Measurements from ENCODE around the gene CPM. TPM values are rescaled to one million over a fixed set of nuclear protein-coding genes. Genes with fewer than 3 reads are reported as not detected.

The CPM gene
- total RNA-seq, 6 experiments from 2014 or later = 1.4 to 3.0 (median 2.3) TPM

DNA sequence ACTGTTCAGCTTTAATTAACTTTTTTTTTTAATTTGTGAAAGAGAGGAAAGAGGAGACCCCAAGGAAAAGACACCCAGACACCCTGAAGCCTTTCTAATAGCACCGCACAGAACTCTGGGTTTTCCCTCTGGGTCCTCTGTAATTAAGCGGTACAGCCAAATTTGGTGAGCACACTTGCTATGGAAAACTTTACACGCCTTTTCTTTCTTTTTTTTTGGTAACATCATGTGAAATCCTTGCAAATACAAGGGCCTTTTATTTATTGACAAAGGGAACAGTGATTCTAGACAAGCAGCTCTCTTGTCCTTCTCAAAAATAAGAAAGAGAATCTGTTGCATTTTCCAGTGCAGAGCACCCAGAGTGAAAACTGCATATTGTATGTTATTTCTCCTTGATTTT lies 44.4 kb upstream of the CPM start:
- Mint-ChIP-seq H3K4me1 (ENCODE audit: low read depth) (peaks cover 21% of the 10 kb centered on the region), H3K27me3 (ENCODE audit: insufficient read depth) (no peaks in the 10 kb centered on the region), H3K9me3 (no peaks in the 10 kb centered on the region), H3K4me3 (no peak overlapping the region), H3K27ac (no peak overlapping the region), H3K36me3 (ENCODE audit: low read depth) (no peaks in the 10 kb centered on the region)
- DNase-seq = no peak
- no peak for TF ChIP-seq CTCF (IDR thresholded peaks at IDR 0.05)

- Mint-ChIP-seq H3K27ac (no peak overlapping the region), H3K27me3 (ENCODE audit: insufficient read depth) (no peaks in the 10 kb centered on the region), H3K4me3 (no peak overlapping the region), H3K36me3 (ENCODE audit: low read depth) (no peaks in the 10 kb centered on the region), H3K4me1 (ENCODE audit: low read depth) (peaks cover 22% of the 10 kb centered on the region), H3K9me3 (no peaks in the 10 kb centered on the region)
- no peak for TF ChIP-seq CTCF (IDR thresholded peaks at IDR 0.05)
- no peak for DNase-seq
Observed at GRCh38 chr12:68976395-68976841, 43.4 kb upstream of the CPM start.

DNA sequence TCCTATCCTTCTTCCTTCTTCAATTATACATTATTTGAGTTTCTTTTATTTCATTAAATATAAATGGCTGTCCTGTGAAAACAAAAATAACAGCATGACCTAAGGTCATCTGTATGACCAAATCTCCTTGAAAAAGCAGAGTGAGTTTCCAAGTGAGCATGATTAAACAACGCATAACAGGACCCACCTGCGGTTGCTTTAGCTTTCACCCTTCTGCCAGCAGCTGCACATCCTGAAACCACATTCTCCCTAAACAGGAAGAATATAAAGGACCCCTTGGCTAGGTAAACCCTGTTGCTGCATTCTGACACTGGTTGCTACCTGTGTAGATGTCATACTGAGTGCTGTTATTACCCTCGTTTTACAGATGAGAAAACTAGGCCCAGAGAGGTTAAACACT lies 42.8 kb upstream of the CPM start:
- no peaks in the 10 kb centered on the region for H3K9me3 Mint-ChIP-seq
- H3K36me3 Mint-ChIP-seq (ENCODE audit: low read depth) = no peaks in the 10 kb centered on the region
- no peaks in the 10 kb centered on the region for H3K27me3 Mint-ChIP-seq (ENCODE audit: insufficient read depth)
- no peak for DNase-seq
- peaks cover 21% of the 10 kb centered on the region for H3K4me1 Mint-ChIP-seq (ENCODE audit: low read depth)
- no peak for TF ChIP-seq CTCF (IDR thresholded peaks at IDR 0.05)
- H3K27ac Mint-ChIP-seq = no peak overlapping the region
- H3K4me3 Mint-ChIP-seq = no peak overlapping the region

- TF ChIP-seq CTCF (IDR thresholded peaks at IDR 0.05) = no peak
- Mint-ChIP-seq H3K36me3 (ENCODE audit: low read depth) (no peaks in the 10 kb centered on the region), H3K4me3 (no peak overlapping the region), H3K27ac (no peak overlapping the region), H3K27me3 (ENCODE audit: insufficient read depth) (no peaks in the 10 kb centered on the region), H3K4me1 (ENCODE audit: low read depth) (peaks cover 19% of the 10 kb centered on the region), H3K9me3 (no peaks in the 10 kb centered on the region)
- DNase-seq = no peak
Observed at GRCh38 chr12:68972595-68972994, 39.6 kb upstream of the CPM start.

DNA sequence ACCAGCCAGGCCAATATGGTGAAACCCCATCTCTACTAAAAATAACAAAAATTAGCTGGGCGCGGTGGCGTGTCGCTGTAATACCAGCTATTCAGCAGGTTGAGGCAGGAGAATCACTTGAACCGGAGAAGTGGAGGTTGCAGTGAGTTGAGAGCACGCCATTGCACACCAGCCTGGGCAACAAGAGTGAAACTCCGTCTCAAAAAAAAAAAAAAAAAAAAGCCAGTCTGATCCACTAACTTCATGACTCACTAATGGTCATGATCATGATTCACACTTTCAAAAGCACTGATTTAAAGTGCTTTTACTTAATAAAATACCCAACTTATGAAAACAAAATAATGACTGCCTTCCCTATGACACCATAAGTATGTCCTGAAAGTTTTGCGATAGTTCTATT lies 38.4 kb upstream of the CPM start:
- Mint-ChIP-seq H3K27me3 (ENCODE audit: insufficient read depth) (no peaks in the 10 kb centered on the region), H3K36me3 (ENCODE audit: low read depth) (no peaks in the 10 kb centered on the region), H3K4me3 (no peak overlapping the region), H3K27ac (no peak overlapping the region), H3K4me1 (ENCODE audit: low read depth) (peaks cover 19% of the 10 kb centered on the region), H3K9me3 (no peaks in the 10 kb centered on the region)
- TF ChIP-seq CTCF (IDR thresholded peaks at IDR 0.05) = no peak
- DNase-seq = peak; percentile 71

- H3K4me3 Mint-ChIP-seq = no peak overlapping the region
- TF ChIP-seq CTCF (IDR thresholded peaks at IDR 0.05) = no peak
Observed at GRCh38 chr12:68970951-68971350, 38.0 kb upstream of the CPM start.

More at GRCh38 chr12:68970951-68971350, 38.0 kb upstream of the CPM start:
- Mint-ChIP-seq H3K36me3 (ENCODE audit: low read depth) (no peaks in the 10 kb centered on the region), H3K4me1 (ENCODE audit: low read depth) (peaks cover 19% of the 10 kb centered on the region), H3K27me3 (ENCODE audit: insufficient read depth) (no peaks in the 10 kb centered on the region), H3K27ac (no peak overlapping the region), H3K9me3 (no peaks in the 10 kb centered on the region)
- DNase-seq = no peak
